ENCODE measurements around the gene SPSB4.

SPSB4 gene

GRCh38 chr3:141044695-141045641, 6.2 kb upstream of the SPSB4 start:
- no peaks in the 10 kb centered on the region for H3K36me3 ChIP-seq (ENCODE audit: insufficient read depth, low read length)
- no peaks in the 10 kb centered on the region for H3K9me3 ChIP-seq (ENCODE audit: control insufficient read depth, insufficient read depth, low read length)
- no peak overlapping the region for H3K9ac ChIP-seq (ENCODE audit: low read depth, low read length)
- H3K4me1 ChIP-seq (ENCODE audit: insufficient read depth, low read length): peaks cover 14% of the 10 kb centered on the region

GRCh38 chr3:141045849-141046248, 5.3 kb upstream of the SPSB4 start:
- peaks cover 12% of the 10 kb centered on the region for H3K4me1 ChIP-seq (ENCODE audit: insufficient read depth, low read length)

GRCh38 chr3:141047168-141047567, 4.0 kb upstream of the SPSB4 start:
- Histone ChIP-seq H3K9me3 (ENCODE audit: control insufficient read depth, insufficient read depth, low read length) (no peaks in the 10 kb centered on the region), H3K4me1 (ENCODE audit: insufficient read depth, low read length) (peaks cover 12% of the 10 kb centered on the region), H3K36me3 (ENCODE audit: insufficient read depth, low read length) (no peaks in the 10 kb centered on the region), H3K9ac (ENCODE audit: low read depth, low read length) (no peak overlapping the region)

More at GRCh38 chr3:141045849-141046248, 5.3 kb upstream of the SPSB4 start:
- Histone ChIP-seq H3K36me3 (ENCODE audit: insufficient read depth, low read length) (no peaks in the 10 kb centered on the region), H3K9me3 (ENCODE audit: control insufficient read depth, insufficient read depth, low read length) (no peaks in the 10 kb centered on the region), H3K9ac (ENCODE audit: low read depth, low read length) (no peak overlapping the region)

GRCh38 chr3:141049681-141050080, 1.5 kb upstream of the SPSB4 start:
- Histone ChIP-seq H3K9ac (ENCODE audit: low read depth, low read length) (no peak overlapping the region), H3K9me3 (ENCODE audit: control insufficient read depth, insufficient read depth, low read length) (no peaks in the 10 kb centered on the region), H3K4me1 (ENCODE audit: insufficient read depth, low read length) (peaks cover 12% of the 10 kb centered on the region), H3K36me3 (ENCODE audit: insufficient read depth, low read length) (no peaks in the 10 kb centered on the region; the same call in 1 of the 2 replicates)

- Histone ChIP-seq H3K9ac (ENCODE audit: low read depth, low read length) (peak overlapping the region; percentile 90), H3K9me3 (ENCODE audit: control insufficient read depth, insufficient read depth, low read length) (no peaks in the 10 kb centered on the region), H3K4me1 (ENCODE audit: insufficient read depth, low read length) (no peaks in the 10 kb centered on the region), H3K36me3 (ENCODE audit: insufficient read depth, low read length) (no peaks in the 10 kb centered on the region; the same call in 1 of the 2 replicates)
Measured at GRCh38 chr3:141051443-141052200, 475 bp downstream of the SPSB4 start.

GRCh38 chr3:141052201-141053069, 1.3 kb downstream of the SPSB4 start:
- H3K9me3 ChIP-seq (ENCODE audit: control insufficient read depth, insufficient read depth, low read length): no peaks in the 10 kb centered on the region
- H3K9ac ChIP-seq (ENCODE audit: low read depth, low read length): peak overlapping the region; percentile 90
- H3K36me3 ChIP-seq (ENCODE audit: insufficient read depth, low read length): no peaks in the 10 kb centered on the region; the same call in 1 of the 2 replicates
- H3K4me1 ChIP-seq (ENCODE audit: insufficient read depth, low read length): no peaks in the 10 kb centered on the region

GRCh38 chr3:141055136-141055535, 4.0 kb downstream of the SPSB4 start:
- H3K9ac ChIP-seq (ENCODE audit: low read depth, low read length): no peak overlapping the region
- no peaks in the 10 kb centered on the region; the same call in 1 of the 2 replicates for H3K36me3 ChIP-seq (ENCODE audit: insufficient read depth, low read length)
- peaks cover 2% of the 10 kb centered on the region; the same call in 1 of the 2 replicates for H3K9me3 ChIP-seq (ENCODE audit: control insufficient read depth, insufficient read depth, low read length)
- no peaks in the 10 kb centered on the region for H3K4me1 ChIP-seq (ENCODE audit: insufficient read depth, low read length)

- Histone ChIP-seq H3K9ac (ENCODE audit: low read depth, low read length) (no peak overlapping the region), H3K4me1 (ENCODE audit: insufficient read depth, low read length) (no peaks in the 10 kb centered on the region), H3K36me3 (ENCODE audit: insufficient read depth, low read length) (no peaks in the 10 kb centered on the region; the same call in 1 of the 2 replicates), H3K9me3 (ENCODE audit: control insufficient read depth, insufficient read depth, low read length) (peaks cover 2% of the 10 kb centered on the region; the same call in 1 of the 2 replicates)
Measured at GRCh38 chr3:141055536-141056445, 4.6 kb downstream of the SPSB4 start.

- H3K9ac ChIP-seq (ENCODE audit: low read depth, low read length): no peak overlapping the region
- H3K4me1 ChIP-seq (ENCODE audit: insufficient read depth, low read length): no peaks in the 10 kb centered on the region
- peaks cover 2% of the 10 kb centered on the region; the same call in 1 of the 2 replicates for H3K9me3 ChIP-seq (ENCODE audit: control insufficient read depth, insufficient read depth, low read length)
- H3K36me3 ChIP-seq (ENCODE audit: insufficient read depth, low read length): no peaks in the 10 kb centered on the region; the same call in 1 of the 2 replicates
Measured at GRCh38 chr3:141056751-141057171, 5.6 kb downstream of the SPSB4 start.

GRCh38 chr3:141057436-141057835, 6.3 kb downstream of the SPSB4 start:
- no peaks in the 10 kb centered on the region; the same call in 1 of the 2 replicates for H3K36me3 ChIP-seq (ENCODE audit: insufficient read depth, low read length)
- no peaks in the 10 kb centered on the region for H3K4me1 ChIP-seq (ENCODE audit: insufficient read depth, low read length)
- H3K9ac ChIP-seq (ENCODE audit: low read depth, low read length): no peak overlapping the region
- peaks cover 2% of the 10 kb centered on the region; the same call in 1 of the 2 replicates for H3K9me3 ChIP-seq (ENCODE audit: control insufficient read depth, insufficient read depth, low read length)

GRCh38 chr3:141057946-141058800, 7.0 kb downstream of the SPSB4 start:
- Histone ChIP-seq H3K9me3 (ENCODE audit: control insufficient read depth, insufficient read depth, low read length) (peaks cover 2% of the 10 kb centered on the region; the same call in 1 of the 2 replicates), H3K4me1 (ENCODE audit: insufficient read depth, low read length) (no peaks in the 10 kb centered on the region), H3K36me3 (ENCODE audit: insufficient read depth, low read length) (no peaks in the 10 kb centered on the region; the same call in 1 of the 2 replicates), H3K9ac (ENCODE audit: low read depth, low read length) (no peak overlapping the region)

GRCh38 chr3:141058996-141059395, 7.8 kb downstream of the SPSB4 start:
- no peaks in the 10 kb centered on the region; the same call in 1 of the 2 replicates for H3K36me3 ChIP-seq (ENCODE audit: insufficient read depth, low read length)
- no peak overlapping the region for H3K9ac ChIP-seq (ENCODE audit: low read depth, low read length)
- H3K9me3 ChIP-seq (ENCODE audit: control insufficient read depth, insufficient read depth, low read length): peaks cover 2% of the 10 kb centered on the region; the same call in 1 of the 2 replicates
- peaks cover 6% of the 10 kb centered on the region for H3K4me1 ChIP-seq (ENCODE audit: insufficient read depth, low read length)
